Body of pancreas (tissue), 4 donors: Measurements from ENCODE around the gene SLC2A8.

ENCODE experiments used
- CTCF ChIP-seq, 7 experiments: fragments of 450-650 bp in 4 of 7; fragments of 200-600 bp in 3 of 7; sonication (generic) in 3 of 7; IDR thresholded peaks; one replicate each; pipeline ENCODE4 v1.5.1; 2016 to 2019; ENCODE audit warnings: antibody characterized with exemption in 7 of 7
- POLR2A ChIP-seq, 3 donors: fragments of 450-650 bp; IDR thresholded peaks; one replicate each; pipeline ENCODE4 v1.6.1; 2016; ENCODE audit warnings: antibody characterized with exemption in 3 of 3, mild to moderate bottlenecking in 2 of 3

- TF ChIP-seq CTCF (IDR thresholded peaks at IDR 0.05) (peak in 2 of 7 experiments; percentile 9 to 24), POLR2A (IDR thresholded peaks at IDR 0.05) (peak in 2 of 3 donors; percentile 78 to 81)
Observed at GRCh38 chr9:127423934-127424675, 27.1 kb downstream of the SLC2A8 start, which contains the start of gene ZNF79.
